ENCODE measurements around the gene ZBTB37. TPM values are rescaled to one million over a fixed set of nuclear protein-coding genes. Genes with fewer than 3 reads are reported as not detected.

Gene ZBTB37
- total and polyA plus RNA-seq, 9 of the 15 experiments (the other 6 are each of a cell fraction or from before 2014, with no cell fraction given) = 1.3 to 13.9 (median 5.4) TPM

GRCh38 chr1:173863224-173864161, 4.7 kb upstream of the ZBTB37 start (continued):
- TF ChIP-seq ETS1 (conservative IDR thresholded peaks at IDR 0.05; ENCODE audit: control insufficient read depth, low read depth, low read length) (no peak), E2F4 (CRISPR knock-in tag; IDR thresholded peaks at IDR 0.05; ENCODE audit: low read depth) (no peak), SNRNP70 (optimal IDR thresholded peaks at IDR 0.05; ENCODE audit: low read depth, low read length) (no peak), ZNF121 (CRISPR knock-in tag; conservative IDR thresholded peaks at IDR 0.05) (no peak), SRSF7 (optimal IDR thresholded peaks at IDR 0.05; ENCODE audit: low read depth, low read length) (no peak), EHMT2 (IDR thresholded peaks at IDR 0.05) (no peak), DIDO1 (tag; IDR thresholded peaks at IDR 0.05; ENCODE audit: low read depth) (no peak), ETS2 (tag; IDR thresholded peaks at IDR 0.05; ENCODE audit: borderline replicate concordance, poor library complexity, severe bottlenecking) (no peak), ZSCAN32 (CRISPR knock-in tag; IDR thresholded peaks at IDR 0.05) (no peak), SIX5 (IDR thresholded peaks at IDR 0.05; ENCODE audit: borderline replicate concordance in 1 of 2, insufficient read depth in 1 of 2, low read depth in 1 of 2, low read length in 2 of 2) (no peak), TCF15 (CRISPR knock-in tag; IDR thresholded peaks at IDR 0.05) (no peak), STAT5A (IDR thresholded peaks at IDR 0.05; ENCODE audit: borderline replicate concordance, low read length) (no peak), MBD2 (IDR thresholded peaks at IDR 0.05; ENCODE audit: borderline replicate concordance, low read depth) (no peak), NR1H2 (CRISPR knock-in tag; IDR thresholded peaks at IDR 0.05) (no peak), NFRKB (IDR thresholded peaks at IDR 0.05; ENCODE audit: low read depth) (no peak), GTF2A2 (tag; IDR thresholded peaks at IDR 0.05) (no peak), ZNF347 (CRISPR knock-in tag; IDR thresholded peaks at IDR 0.05; ENCODE audit: low read depth) (peak; percentile 75; the same call in 1 of the 2 replicates), ZBTB5 (IDR thresholded peaks at IDR 0.05) (no peak), CHD2 (IDR thresholded peaks at IDR 0.05; ENCODE audit: low read depth, low read length) (no peak), TBP (optimal IDR thresholded peaks at IDR 0.05; ENCODE audit: low read depth, low read length) (no peak), RFX7 (CRISPR knock-in tag; IDR thresholded peaks at IDR 0.05) (0 out of 2 replicates have a peak, but pooled peaks have one; percentile 40), FOXJ2 (tag; IDR thresholded peaks at IDR 0.05) (no peak)

All from K562 (cell line).